Activated T-cell treated with anti-CD3 and anti-CD28 coated beads for 4 hours (primary cell): ENCODE results near the gene MCF2L.
"Not testable (repeated sequence)": the region's sequence is repeated elsewhere in the genome, so short reads cannot be mapped to it uniquely, and the experiment has no call there.

ENCODE experiments used
- DNase-seq: peaks from one replicate; pipeline ENCODE4 v3.0.0-alpha.2; 2020

Gene MCF2L

GRCh38 chr13:113087923-113088690 is 119.1 kb downstream of the MCF2L start:
- no peak for DNase-seq

DNA sequence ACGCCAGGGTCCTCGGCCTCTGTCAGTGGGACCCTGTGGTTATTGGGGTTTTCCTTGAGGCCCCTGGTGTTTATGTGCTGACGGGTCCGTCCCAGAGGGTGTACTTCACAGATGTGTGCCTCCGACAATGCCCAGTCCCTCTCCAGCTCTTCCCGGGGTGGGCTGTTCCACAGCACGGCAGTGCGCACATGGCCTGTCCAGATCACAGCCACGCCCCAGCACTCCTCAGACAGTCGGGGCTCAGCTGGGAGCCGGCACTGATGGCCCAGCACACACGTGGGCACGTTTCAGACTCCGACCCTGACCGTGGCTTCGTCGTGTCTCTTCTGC is 119.6 kb downstream of the MCF2L start:
- no peak for DNase-seq

GRCh38 chr13:113089693-113090414 is 120.8 kb downstream of the MCF2L start:
- no peak for DNase-seq

- no peak for DNase-seq
Observed at GRCh38 chr13:113090415-113090770, 121.4 kb downstream of the MCF2L start.

DNA sequence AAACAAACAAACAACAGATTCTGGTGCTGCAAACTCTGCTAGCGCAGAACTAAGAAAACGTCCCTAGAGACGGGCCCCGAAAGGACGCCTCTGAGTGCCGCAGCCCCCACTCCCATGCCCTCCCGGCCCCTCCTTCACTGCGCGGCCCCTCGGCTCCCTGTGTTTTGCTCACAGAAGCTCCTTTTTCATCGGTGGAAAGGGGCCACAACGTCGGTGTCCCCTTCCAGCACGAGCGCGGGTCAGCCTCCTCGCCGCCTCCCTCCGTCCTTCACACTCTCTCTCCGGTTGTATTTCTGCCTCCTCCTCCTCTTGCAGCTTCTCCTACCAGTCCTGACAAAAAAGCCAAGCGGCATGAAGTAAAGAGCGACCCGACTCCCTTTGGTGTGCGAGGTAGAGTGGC is 121.8 kb downstream of the MCF2L start:
- DNase-seq = no peak

- no peak for DNase-seq
Observed at GRCh38 chr13:113091211-113091771, 122.3 kb downstream of the MCF2L start.

GRCh38 chr13:113091891-113092775 is 123.1 kb downstream of the MCF2L start:
- no peak for DNase-seq

DNA sequence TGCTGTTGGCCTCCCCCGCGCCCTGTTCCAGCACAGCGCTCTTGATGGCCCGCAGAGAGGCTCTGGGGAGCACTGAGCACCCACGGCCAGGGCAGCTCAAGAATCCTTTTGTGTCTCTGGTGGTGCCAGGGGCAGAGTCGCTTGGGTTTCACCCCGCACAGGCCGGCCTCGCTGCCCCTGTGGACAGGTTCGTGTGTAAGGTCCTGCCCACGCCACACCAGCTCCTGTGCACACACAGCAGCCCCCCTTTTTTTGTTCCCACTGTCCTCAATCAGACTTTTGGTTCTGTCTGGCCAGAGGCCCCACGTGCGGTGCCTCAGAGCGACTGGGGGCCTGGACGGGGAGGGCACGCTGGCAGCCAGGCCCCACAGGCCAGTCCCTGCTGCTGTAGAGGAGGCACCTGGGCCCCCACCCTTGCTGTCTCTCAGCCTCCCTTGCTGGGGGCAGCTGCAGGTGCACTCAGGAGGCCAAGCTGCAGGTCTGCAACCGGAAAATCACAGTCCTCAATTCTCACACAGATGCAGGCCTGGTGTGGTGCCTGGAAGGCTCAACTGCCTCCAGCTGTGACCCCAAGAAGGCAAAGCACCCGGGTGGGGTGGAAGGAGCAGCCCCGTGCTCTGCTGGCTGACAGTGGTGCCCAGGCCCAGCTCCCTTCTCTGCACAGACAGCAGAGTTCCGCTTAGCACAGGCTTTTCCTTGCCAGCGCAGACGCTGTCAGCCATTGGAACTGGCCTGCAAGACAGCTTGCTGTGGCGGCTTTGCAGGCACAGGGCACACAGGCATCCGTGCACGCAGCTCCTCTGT is 124.0 kb downstream of the MCF2L start:
- no peak for DNase-seq

DNA sequence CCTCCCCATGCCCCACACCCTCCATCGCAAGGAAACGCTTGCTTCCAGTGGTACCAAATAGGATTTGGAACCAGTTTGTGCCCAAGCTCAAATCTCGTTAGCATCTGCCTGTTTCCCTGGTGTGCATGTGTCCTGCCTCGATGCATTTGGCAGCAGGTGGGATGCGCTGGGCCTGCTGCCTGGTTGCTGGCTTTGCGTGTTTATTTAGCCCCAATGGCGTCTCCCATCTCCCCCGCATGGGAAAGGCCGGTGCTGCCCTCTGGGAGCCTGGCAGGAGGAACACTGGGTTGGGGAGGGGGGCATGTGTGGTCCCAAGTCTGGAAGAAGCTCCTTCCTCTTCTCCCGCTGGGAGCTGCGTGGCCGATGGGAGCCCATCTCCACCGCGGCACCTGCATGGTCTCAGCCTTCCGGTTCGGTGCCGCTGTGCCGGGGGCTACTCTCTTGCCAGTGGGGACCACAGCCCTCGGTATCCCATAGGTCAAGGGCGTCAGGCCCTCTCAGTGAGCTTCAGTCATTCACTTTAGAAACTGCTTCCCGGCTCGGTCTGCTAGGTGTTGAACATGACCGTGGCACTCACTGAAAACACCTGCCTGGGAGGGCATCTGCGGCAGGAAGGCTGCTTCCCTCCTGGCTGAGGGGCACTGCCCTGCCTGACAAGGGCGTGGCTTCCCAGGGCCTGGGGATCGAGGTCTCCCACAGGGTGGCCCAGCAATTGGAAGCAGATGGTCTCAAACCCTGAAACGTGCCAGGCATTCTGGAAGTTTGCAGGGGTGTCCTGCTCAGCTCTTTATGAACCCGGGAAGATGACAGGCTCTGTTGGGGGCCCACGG is 124.8 kb downstream of the MCF2L start:
- DNase-seq = no peak

DNA sequence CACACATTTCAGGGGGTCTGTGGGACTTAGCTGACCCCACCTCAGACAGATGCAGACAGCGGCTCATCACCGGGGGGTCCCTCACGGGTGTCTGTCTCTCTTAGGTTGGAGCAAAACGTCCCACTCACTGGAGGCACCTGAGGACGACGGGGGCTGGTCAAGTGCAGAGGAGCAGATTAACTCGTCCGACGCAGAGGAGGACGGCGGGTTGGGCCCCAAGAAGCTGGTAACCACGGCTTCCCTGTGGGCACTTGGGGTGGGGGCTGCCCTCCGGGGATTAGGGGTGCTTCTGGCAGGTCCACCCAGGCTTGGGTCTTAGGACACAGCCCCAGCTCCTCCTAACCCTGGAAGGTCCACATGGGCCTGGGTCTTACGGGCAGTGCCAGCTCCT is 125.4 kb downstream of the MCF2L start:
- DNase-seq = no peak

DNA sequence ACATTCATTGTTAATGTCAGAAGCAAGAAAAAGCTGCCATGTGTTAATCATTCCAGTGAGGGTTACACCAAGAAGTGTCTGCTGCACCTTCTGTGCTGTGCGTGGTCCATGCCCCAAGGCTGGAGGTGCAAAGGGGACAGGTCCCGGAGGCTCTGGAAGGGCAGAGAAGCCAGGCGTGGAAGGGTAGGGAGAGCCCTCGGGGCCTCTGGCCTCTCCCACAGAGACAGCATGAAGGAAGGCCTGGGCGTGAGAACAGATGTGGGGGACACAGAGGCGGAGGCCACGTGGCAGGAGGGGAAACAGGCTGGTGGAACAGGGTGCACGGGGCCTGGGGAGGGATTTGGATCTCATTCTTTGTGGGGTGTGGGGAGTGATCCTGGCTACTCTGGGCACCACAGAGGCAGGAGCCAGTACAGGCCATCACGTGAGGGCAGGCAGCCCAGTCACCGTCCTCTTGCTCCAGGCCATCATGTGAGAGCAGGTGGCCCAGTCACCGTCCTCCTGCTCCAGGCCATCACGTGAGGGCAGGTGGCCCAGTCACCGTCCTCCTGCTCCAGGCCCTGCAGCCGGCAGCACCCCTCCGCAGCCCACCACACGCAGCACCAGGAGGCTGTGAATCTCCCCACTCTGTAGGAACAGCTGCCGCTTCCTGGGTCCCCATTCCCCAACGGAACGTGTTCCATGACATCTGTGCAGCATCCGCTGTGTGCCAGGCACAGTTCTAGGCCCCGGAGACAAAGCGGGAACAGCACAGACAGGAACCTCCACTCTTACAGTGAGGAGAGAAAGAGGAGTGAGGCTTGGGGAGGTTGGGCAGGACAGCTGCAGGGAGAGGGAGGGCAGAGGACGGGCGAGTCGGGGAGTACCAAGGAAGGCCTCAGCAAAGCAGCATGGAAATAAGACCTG is 126.4 kb downstream of the MCF2L start:
- DNase-seq = no peak

- no peak for DNase-seq
Observed at GRCh38 chr13:113096052-113096744, 127.2 kb downstream of the MCF2L start.

DNA sequence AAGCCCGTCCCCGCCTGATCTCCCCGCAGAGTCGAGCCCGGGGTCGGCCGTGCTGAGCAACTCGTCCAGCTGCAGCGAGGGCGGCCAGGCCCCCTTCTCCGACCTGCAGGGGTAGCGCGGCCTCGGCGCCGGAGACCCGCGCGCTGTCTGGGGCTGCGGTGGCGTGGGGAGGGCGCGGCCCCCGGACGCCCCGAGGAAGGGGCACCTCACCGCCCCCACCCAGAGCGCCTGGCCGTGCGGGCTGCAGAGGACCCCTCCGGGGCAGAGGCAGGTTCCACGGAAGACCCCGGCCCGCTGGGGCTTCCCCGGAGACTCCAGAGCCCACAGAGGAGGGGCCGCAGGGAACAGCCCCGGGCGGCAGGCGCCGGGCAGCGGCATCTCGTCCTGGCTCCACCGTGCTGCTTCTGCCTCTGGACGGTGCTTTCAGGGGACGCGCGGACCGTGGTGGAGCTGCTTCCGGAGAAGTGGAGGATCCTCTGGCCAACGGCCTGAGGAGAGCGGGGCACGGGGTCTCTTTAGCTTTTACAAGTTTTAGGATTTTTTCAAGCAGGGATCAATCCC is 127.8 kb downstream of the MCF2L start:
- DNase-seq = no peak

DNA sequence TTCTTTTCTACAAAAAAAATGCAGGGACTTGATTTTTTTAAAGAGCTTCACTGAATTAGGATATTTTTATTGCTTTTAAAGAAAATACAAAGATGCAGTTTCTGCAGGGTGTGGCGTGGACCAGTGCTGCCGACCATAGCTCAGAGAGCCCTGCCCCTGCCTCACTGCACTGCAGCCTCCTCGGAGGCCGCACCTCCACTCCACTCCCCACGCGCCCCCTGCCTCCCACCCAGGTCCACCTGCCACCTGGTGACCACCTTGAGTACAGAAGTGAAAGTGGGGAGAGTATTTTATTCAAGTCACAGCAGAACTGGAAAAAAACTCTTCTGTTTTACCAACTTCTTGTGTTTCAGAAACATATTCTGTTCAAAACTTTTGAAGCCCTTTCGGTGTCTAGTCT is 128.6 kb downstream of the MCF2L start:
- DNase-seq = no peak

DNA sequence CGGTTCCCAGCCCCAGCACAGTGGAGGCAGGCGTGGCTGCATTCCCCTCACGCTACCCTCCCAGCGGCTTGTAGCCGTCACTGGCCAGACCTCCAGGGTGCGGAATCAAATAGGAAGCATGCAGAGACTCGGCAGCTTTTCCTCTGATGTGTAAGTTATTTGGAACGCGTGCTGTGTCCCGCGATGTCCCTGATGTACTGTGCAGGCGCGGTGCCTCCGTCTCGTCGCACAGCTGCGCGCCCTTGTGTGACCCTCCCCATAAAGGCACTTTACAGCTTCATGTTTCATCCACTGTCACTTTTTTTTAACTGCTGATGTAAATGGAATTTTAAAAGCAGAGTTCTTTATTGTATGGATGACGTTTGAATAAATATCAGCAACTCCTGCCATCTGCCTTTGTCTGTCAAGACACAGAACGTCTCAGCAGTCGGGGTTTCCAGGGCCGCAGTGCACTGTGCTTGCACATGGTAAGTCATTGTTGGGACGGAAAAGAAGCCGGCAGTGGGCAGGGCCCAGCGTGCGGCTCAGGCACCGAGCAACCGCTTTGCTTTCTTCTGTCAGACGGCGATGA is 129.2 kb downstream of the MCF2L start:
- DNase-seq = no peak

GRCh38 chr13:113099142-113099541 is 130.1 kb downstream of the MCF2L start:
- no peak for DNase-seq

DNA sequence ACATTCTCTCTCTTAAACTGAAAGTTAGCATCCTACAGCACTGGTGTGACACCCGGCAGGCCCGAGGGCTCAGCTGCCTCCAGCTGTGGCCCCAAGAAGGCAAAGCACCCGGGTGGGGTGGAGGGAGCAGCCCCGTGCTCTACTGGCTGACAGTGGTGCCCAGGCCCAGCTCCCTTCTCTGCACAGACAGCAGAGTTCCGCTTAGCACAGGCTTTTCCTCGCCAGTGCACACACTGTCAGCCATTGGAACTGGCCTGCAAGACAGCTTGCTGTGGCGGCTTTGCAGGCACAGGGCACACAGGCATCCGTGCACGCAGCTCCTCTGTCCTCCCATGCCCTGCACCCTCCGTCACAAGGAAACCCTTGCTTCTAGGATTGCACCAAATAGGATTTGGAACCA is 133.3 kb downstream of the MCF2L start:
- not testable (repeated sequence) for DNase-seq

DNA sequence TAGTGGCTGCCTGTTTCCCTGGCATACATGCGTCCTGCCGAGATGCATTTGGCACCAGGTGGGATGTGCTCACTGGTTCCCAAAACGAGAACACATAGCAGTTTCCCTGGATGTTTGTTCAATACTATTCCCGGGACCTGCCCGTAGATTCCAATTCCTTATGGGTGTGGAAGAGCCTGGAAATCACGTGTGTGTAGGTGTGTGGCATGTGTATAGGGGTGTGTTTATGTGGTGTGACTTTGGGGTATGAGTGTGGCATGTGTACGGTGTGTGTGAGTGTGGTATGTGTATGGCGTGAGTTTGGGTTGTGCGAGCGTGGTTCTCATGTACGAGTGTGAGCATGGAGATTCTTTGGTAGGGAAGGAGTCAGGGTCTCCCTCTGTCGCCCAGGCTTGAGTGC is 133.7 kb downstream of the MCF2L start:
- DNase-seq = no peak

DNA sequence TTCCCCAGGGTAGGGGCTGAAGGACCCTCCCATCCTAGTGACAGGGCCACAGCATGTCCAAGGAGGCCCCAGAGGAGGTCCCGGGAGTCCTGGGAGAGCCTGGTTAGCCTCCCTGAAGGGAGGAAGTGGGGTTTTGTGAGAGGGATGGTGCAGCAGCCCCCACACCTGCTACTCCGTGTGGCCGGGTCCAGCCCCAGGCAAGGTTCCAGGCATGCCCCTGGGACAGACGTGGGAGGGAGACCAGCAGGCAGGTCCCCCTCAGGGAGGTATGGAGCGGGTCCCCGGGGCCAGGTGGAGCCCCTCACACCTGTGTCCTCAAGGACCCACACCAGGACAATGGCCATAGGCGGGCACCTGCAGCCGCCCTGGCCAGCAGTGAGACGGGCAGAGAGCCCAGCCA is 134.6 kb downstream of the MCF2L start:
- DNase-seq = no peak
